HG03565 (cell line): Measurements from ENCODE around the gene NETO1.

ENCODE experiments used
- ATAC-seq: cut with Tn5 transposase; IDR thresholded peaks from one replicate; pipeline ENCODE4 v1.9.1; 2021; ENCODE audit warnings: mild to moderate bottlenecking, moderate library complexity; ENCODE audit not compliant: unreplicated experiment

Gene NETO1

GRCh38 chr18:72867746-72868584, at the start of gene NETO1:
TSS of gene NETO1 (minus strand) at chr18:72867987. CDS start at chr18:72867291, 696 bp downstream.
- ATAC-seq: peak; percentile 32

DNA sequence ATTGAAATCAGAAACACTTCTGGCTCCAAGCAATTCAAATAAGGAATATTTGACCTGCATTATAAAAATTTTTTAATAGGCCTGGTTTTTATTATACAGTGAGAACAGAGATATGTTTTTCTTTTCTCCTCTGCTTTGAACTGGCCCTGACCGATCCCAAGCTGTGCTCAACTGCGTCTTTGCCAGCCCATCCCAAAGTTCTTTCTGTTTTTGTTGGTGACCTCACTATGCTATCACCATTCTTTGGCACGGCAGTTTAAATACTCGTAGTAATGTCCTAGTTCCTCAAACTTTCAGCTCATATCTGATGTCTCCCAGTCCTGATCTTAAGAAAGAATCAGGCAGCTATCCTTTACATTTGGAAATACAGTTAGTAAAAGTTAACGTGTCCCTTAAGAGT, 42.3 kb upstream of the NETO1 start:
- ATAC-seq: no peak

GRCh38 chr18:72908181-72908580, 40.4 kb upstream of the NETO1 start:
- no peak for ATAC-seq

GRCh38 chr18:72903033-72903432, 35.2 kb upstream of the NETO1 start:
- ATAC-seq: no peak

DNA sequence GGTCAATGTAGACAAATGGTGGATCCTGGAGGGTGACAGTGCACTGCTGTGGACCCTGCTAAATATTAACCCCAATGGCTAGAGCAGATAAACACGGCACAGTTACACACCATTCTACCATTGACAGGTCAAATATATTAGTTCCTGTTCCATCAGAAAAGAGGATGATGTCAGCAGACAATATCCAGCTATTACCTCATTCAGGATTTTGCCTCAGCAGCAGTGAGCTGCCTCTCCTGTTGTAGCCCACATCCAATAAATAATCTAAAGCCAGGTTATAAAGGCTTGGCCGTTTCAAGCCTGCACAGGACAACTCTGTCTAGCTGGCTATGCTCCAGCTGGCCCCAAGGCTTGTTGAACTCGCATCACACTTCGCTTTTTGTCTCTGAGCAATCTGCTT, 31.6 kb upstream of the NETO1 start:
- no peak for ATAC-seq

DNA sequence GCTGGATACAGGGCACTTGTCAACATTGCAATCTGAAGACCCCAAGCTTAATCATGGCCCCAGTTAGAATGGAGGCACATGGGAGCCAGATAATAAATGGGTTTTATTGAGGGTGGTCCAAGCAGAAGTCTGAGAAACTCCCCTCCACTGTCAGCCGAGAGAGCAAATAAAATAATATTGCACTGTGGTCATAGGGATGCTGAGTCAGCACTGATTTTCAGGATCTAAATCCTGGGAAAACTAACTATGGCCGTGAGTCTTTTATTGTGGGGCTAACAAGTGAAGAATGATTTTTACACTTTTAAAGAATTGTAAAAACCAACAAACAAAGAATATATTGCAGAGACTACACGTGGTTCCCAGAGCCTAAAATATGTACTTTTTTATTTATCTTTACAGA, 31.1 kb upstream of the NETO1 start:
- no peak for ATAC-seq

DNA sequence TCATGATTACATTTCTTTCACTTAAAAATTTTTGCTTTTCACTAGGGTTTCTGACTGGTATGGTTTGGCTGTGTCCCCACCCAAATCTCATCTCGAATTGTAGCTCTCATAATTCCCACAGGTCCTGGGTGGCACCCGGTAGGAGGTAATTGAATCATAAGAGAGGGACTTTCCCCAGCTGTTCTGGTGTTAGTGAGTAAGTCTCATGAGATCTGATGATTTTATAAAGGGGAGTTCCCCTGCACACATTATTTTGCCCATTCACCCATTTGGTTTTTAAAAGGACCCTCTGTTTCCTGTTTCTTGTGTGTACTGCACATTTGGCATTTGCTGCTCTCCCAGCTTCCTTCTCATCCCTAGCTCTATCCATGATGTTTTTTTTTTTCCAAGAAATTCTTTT, 27.8 kb upstream of the NETO1 start:
- peak; percentile 43 for ATAC-seq

GRCh38 chr18:72878561-72878960, 10.8 kb upstream of the NETO1 start:
- no peak for ATAC-seq

GRCh38 chr18:72878143-72878542, 10.4 kb upstream of the NETO1 start:
- no peak for ATAC-seq

DNA sequence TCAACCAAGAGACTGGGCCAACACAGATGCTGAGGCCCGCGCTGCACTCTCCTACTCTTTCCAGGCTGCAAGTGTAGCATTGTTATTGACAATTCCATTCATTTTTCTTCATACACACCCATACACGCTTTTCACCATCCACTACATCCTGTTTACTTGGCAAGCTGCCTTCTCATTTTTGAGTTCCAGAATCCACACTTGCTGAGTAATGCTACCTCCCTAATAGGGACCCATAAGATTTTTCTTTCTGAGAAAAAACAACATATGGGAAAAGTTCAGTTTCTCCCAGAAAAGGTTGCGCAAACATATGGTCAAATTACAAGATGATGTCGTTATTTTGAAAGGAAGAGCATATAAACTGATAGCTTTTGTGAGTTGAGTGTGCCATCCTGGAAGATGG, 3.3 kb upstream of the NETO1 start:
- no peak for ATAC-seq

DNA sequence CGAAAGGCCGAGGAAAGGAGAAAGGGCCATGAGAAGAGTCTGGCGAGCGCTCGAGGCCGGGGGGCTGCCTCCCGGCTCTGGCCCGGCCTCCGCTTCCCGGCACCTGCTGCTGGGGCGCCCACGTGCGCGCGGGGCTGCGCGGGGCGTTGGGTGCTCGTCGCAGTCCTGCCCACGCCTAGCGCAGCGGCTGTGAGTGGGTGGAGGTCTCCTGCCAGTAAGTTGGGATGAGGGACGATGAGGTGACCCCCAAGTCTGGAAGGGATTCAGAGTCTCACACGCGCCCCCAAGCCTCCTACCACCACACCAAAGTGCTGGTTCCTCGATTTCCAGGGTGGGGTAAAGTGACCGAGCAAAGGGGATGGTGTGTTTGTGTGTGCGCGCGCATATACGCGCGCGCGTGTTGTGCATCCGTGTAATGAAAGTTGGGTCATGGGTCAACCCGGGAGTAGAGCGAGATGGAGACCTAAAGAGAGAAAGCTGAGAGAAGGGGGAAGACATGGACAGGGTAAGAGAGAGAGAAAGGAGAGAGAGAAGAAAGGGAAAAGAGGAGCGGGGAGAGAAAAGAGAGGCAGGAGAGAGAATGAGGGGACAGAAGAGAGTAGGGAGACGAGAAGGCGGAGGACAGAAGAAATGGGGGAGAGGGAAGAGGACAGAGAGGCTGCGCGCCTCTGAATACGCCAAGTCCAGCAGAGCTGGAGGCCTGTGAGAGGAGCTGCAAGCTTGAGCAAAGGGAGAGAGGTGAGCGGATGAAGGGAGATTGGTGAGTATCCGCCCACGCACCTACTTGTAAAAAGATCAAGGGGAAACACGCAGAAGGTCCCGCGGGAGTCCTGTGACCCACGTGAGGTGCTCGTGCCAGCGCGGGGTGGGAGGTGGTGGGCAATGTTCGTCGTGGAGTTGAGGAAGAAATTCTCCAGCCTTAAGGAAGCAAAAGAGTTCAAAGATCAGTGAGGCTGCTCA, 1.7 kb upstream of the NETO1 start:
- ATAC-seq: no peak

DNA sequence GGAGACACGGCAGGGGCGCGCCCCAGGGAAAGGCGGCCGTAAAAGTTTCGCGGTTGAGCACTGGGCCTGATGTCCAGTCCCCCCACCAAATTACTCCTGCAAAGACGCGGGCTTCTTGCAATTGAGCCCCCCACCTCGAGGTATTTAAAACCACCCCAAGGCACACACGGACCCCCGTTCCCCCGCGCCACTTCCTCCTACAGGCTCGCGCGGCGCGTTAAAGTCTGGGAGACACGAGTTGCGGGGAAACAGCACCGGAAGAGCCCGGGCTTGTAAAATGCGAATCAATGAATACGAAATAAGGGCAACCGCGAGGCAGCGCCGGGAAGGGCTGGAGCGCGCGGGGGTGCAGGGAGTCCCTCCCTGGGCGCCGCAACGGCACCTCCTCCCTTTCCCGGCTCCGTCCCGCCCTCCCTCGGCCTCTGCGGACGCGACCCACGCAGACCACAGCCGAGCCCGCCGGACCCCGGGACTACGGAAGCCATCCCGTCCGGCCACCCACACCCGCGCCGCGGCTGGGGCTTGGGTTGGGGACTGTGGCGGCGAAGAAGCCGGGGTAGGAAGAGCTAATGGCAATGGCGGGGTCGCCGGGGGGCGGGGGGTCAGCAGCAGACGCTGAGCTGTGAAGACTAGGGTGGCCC, 918 bp upstream of the NETO1 start:
- ATAC-seq: no peak

DNA sequence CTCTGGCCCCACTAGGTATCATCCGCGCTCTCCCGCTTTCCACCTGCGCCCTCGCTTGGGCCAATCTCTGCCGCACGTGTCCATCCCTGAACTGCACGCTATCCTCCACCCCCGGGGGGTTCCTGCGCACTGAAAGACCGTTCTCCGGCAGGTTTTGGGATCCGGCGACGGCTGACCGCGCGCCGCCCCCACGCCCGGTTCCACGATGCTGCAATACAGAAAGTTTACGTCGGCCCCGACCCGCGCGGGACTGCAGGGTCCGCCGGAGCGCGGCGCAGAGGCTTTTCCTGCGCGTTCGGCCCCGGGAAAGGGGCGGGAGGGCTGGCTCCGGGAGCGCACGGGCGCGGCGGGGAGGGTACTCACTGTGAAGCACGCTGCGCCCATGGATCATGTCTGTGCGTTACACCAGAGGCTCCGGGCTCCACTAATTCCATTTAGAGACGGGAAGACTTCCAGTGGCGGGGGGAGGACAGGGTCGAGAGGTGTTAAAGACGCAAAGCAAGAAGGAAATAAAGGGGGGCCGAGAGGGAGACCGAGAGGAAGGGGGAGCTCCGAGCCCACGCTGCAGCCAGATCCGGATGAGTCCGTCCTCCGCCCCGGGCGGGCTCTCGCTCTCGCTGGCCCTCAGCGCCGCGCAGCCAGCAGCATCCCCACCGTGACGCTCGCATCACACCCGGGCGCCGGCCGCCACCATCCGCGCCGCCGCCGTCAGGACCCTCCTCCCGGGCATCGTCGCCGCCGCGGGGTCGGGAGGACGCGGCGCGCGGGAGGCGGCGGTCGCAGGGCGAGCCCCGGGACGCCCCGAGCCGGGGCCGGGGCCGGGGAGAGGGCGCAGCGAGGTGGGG, 664 bp downstream of the NETO1 start:
- ATAC-seq: peak; percentile 27

DNA sequence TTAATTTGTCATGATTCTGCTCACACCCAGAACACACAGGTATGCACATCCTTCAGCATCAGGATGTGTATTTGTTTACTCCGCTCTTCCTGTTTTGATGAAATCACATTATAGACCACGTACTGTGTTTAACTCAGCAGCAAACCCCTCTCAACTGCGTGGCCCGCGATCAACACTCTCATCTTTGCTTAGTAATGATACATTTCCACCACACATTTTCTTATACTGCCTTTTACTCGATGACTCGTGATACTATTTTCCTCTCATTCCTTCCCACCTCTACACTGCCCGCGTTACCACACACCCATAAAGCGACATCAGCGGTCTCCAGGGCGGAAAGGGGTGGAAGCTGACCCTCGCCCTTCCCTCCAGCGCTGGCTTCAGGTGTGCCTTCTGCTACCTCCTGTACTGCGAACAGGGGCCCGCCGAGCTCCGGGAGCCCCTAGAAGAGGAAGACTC, 1.3 kb downstream of the NETO1 start:
- no peak for ATAC-seq

DNA sequence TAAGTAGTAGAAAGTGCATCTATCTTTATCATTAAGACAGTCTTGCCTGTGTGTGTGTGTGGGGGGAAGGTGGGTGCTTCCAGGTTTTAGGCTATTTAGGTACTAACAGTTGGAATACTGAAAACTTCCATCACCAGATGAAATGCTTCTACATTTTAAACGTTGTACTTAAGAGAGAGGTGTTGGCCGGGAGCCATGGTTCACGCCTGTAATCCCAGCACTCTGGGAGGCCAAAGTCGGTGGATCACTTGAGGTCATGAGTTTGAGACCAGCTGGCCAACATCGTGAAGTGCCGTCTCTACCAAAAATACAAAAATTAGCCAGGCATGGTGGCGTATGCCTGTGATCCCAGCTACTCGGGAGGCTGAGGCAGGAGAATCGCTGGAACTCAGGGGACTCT, 4.0 kb downstream of the NETO1 start:
- ATAC-seq: no peak

- ATAC-seq: no peak
These were observed 8.7 kb downstream of the NETO1 start for GRCh38 chr18:72859088-72859487.

DNA sequence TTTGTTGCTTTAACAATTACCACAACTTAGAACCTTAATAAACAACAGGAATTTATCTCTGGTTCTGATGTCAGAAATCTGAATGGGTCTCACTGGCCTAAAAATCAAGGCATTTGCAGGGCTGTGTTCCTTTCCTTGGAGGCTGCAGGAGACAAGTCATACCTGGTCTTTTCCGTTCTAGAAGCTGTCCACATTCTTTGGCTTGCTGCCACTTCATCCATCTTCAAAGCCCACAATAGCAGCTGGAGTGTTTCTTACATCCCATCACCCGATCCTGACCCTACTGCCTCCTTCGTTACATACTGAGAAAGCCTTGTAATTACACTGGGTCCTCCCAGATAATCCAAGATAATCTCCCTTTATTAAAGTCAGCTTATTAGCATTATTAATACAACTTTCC, 18.1 kb downstream of the NETO1 start:
- ATAC-seq: no peak

GRCh38 chr18:72848503-72849237, 19.1 kb downstream of the NETO1 start:
- ATAC-seq: no peak

DNA sequence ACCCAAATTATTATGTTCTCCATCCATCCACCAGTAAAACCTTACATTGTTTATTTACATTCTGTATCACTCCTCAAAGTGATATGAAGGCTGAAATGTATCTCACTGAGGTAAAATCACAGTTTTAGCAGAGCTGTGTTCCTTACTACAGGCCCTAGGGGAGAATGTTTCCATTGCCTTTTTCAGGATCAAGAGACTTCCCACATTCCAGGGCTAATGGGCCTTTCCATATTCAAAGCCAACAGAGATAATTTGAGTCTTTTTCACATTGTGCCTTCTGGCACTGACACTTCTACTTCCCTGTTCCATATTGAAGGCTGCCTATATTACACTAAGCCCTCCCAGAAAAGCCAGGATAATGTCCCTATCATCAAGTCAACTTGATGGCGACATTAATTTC, 20.0 kb downstream of the NETO1 start:
- no peak for ATAC-seq
